GM12801 (cell line): Measurements from ENCODE around the gene GLI1.

Source experiments
- TF ChIP-seq, protein P1 (sequence below): IDR thresholded peaks from one replicate; pipeline ENCODE4 v1.5.1; 2011; ENCODE audit warnings: control low read depth; ENCODE audit not compliant: insufficient read length; ENCODE audit errors: extremely low read depth

Gene GLI1

DNA sequence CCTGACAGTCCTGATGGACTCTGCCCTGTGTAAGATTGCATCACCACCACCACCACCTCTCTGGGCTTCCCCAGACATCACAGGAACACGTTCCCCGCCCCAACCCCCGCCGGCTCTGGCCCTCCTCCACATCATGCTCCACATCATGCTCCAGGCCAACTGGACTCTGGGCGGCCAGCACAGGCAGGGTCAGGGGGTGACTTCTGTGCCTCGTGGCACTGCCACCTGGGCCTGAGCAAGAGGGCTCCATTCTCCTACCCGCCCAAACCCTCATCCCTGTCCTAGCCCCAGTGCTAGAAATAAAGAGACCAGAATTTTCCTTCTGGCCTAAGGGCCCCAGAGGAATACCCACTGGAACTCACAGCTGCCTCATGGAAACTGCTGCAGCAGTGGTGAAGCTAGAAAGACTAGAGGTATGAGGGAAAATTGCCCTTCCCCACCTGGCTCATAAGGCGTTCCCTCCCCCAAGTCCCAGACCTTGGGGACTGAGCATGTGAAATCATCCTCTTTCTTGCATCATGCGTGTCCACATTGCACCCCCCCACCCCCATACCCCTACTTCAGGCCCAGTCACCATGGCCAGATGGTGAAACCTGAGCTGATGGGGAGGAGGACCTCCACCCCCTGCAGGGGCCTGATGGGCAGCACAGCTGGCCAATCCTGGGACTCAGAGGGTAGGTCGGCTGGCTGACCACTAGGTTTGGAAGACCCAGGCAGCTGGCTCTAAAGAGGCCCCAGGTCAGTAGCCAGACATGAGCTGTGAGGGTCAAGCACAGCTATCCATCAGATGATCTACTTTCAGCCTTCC is 4.8 kb upstream of the GLI1 start, which contains the start of gene INHBE:
Gene INHBE, plus strand, starts transcription at position 742 of the 808 bp plus-strand sequence. CDS start 230 bp downstream, outside the sequence.
- TF ChIP-seq, protein P1, sequence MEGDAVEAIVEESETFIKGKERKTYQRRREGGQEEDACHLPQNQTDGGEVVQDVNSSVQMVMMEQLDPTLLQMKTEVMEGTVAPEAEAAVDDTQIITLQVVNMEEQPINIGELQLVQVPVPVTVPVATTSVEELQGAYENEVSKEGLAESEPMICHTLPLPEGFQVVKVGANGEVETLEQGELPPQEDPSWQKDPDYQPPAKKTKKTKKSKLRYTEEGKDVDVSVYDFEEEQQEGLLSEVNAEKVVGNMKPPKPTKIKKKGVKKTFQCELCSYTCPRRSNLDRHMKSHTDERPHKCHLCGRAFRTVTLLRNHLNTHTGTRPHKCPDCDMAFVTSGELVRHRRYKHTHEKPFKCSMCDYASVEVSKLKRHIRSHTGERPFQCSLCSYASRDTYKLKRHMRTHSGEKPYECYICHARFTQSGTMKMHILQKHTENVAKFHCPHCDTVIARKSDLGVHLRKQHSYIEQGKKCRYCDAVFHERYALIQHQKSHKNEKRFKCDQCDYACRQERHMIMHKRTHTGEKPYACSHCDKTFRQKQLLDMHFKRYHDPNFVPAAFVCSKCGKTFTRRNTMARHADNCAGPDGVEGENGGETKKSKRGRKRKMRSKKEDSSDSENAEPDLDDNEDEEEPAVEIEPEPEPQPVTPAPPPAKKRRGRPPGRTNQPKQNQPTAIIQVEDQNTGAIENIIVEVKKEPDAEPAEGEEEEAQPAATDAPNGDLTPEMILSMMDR, result no peak

DNA sequence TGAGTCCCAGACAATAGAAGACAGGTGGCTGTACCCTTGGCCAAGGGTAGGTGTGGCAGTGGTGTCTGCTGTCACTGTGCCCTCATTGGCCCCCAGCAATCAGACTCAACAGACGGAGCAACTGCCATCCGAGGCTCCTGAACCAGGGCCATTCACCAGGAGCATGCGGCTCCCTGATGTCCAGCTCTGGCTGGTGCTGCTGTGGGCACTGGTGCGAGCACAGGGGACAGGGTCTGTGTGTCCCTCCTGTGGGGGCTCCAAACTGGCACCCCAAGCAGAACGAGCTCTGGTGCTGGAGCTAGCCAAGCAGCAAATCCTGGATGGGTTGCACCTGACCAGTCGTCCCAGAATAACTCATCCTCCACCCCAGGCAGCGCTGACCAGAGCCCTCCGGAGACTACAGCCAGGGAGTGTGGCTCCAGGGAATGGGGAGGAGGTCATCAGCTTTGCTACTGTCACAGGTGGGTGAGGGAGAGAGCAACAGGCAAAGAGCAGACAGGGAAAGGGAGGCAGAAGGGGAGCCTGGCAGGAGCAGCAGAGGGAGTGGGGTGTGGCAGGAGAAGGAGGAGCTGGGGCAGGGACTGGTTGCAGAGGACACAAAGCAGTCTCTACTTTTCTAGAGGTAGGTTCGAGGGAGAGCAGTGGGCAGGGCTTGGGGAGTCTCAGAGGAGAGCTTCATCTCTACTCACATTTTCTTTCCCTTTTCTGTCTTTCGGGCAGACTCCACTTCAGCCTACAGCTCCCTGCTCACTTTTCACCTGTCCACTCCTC is 4.0 kb upstream of the GLI1 start:
- TF ChIP-seq, protein P1, result no peak

DNA sequence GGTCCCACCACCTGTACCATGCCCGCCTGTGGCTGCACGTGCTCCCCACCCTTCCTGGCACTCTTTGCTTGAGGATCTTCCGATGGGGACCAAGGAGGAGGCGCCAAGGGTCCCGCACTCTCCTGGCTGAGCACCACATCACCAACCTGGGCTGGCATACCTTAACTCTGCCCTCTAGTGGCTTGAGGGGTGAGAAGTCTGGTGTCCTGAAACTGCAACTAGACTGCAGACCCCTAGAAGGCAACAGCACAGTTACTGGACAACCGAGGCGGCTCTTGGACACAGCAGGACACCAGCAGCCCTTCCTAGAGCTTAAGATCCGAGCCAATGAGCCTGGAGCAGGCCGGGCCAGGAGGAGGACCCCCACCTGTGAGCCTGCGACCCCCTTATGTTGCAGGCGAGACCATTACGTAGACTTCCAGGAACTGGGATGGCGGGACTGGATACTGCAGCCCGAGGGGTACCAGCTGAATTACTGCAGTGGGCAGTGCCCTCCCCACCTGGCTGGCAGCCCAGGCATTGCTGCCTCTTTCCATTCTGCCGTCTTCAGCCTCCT is 3.4 kb upstream of the GLI1 start:
- TF ChIP-seq, protein P1, result no peak

DNA sequence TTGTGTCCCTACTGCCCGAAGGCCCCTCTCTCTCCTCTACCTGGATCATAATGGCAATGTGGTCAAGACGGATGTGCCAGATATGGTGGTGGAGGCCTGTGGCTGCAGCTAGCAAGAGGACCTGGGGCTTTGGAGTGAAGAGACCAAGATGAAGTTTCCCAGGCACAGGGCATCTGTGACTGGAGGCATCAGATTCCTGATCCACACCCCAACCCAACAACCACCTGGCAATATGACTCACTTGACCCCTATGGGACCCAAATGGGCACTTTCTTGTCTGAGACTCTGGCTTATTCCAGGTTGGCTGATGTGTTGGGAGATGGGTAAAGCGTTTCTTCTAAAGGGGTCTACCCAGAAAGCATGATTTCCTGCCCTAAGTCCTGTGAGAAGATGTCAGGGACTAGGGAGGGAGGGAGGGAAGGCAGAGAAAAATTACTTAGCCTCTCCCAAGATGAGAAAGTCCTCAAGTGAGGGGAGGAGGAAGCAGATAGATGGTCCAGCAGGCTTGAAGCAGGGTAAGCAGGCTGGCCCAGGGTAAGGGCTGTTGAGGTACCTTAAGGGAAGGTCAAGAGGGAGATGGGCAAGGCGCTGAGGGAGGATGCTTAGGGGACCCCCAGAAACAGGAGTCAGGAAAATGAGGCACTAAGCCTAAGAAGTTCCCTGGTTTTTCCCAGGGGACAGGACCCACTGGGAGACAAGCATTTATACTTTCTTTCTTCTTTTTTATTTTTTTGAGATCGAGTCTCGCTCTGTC is 2.7 kb upstream of the GLI1 start:
- TF ChIP-seq, protein P1, result no peak

DNA sequence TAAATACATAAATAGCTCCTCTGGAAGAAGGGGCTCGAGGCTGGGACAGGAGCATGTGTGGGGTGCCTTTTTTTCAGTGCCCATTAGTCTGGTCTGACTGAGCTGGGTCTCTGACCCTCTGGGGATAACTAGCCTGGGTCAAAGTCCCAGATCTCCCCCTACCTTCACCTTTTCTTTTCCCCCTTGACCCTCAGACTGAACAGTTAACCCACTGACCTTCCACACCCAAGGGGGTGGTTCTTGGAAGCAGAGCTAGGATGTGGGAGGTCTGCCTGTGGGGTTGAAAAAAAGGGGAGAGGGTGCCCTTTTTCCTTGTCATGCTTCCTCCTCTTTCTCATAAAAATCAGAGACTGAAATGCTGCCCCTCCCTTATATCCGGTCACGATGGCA is 925 bp upstream of the GLI1 start:
- TF ChIP-seq, protein P1, result no peak

DNA sequence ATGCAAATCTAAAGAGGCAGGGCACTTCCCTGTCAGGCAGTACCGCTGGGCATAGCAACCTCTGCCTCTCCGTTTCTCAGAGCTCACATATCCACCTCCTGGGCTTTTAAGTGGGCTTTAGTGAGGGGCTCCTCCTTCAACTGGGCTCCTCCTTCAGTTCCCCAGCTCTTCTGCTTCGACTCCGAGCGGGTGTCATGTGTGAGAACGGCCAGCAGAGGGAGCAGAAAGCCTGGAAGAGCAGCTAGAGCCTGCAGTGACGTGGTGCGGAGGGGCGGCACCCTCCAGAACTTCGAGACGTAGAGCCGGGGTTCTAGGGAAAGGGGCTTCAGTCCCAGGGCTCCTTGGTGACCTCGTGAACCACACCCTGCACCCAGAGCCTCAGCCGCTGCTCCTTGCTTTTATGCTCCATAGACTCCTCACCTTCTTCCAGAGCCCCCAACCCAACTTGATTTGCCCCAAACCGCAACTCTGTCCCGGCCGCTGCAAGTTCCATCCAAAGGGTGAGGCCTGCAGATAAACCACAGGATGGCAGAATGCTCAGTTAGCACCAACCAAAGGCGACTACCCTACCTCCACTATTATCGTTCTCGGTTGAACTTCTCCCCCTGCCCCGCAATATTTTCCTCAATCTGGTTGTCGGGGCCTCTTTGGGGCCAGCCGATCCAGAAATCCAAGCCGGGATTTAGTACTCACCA is 383 bp upstream of the GLI1 start:
- TF ChIP-seq, protein P1, result no peak
